GM13977 (cell line): ENCODE data around the gene ST7.
A peak's percentile ranks its signal among the peaks of the same experiment; 100 is the strongest.

Experiments
- DNase-seq: peaks from one replicate; pipeline ENCODE4 v3.0.0; 2012; ENCODE audit warnings: low spot score
- in situ Hi-C: fragments of 300-500 bp; cut with MboI; formaldehyde crosslinking; loops from one replicate; pipeline ENCODE4 v1.12.0; 2022; ENCODE audit warnings: low sequenced_read_pairs, low pct_unique_long_range_greater_than_20kb, mixed read lengths, inconsistent platforms; ENCODE audit not compliant: unreplicated experiment
- TF ChIP-seq, protein P1 (sequence below): IDR thresholded peaks from 2 replicates; pipeline ENCODE4 v1.5.1; 2012; ENCODE audit warnings: mild to moderate bottlenecking, control low read depth; ENCODE audit not compliant: insufficient read depth; ENCODE audit errors: extremely low read depth, missing control alignments

Gene ST7

DNA sequence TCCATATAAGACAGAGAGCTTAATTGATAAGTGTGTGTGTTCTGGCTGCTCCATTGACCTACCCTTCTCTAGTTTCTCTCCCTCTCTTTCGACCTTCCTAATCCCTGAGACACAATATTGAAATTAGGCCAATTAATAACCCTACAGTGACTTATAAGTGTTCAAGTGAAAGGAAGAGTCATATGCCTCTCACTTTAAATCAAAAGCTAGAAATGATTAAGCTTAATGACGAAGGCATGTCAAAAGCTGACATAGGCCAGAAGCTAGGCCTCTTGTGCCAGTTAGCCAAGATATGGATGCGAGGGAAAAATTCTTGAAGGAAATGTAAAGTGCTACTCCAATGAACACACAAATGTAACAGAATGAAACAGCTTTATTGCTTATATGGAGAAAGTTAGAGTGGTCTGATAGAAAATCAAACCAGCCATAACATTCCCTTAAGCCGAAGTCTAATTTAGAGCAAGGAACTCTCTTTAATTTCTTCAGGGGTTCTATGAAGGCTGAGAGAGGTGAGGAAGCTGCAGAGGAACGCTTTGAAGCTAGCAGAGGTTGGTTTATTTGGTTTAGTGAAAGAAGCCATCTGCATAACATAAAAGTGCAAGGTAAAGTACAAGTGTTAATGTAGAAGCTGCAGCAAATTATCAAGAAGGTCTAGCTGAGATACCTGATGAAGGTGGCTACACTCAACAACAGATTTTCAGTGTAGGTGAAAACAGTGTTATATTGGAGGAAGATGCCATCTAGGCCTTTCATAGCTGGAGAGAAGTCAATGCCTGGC is 53.8 kb downstream of the ST7 start:
- TF ChIP-seq, protein P1, sequence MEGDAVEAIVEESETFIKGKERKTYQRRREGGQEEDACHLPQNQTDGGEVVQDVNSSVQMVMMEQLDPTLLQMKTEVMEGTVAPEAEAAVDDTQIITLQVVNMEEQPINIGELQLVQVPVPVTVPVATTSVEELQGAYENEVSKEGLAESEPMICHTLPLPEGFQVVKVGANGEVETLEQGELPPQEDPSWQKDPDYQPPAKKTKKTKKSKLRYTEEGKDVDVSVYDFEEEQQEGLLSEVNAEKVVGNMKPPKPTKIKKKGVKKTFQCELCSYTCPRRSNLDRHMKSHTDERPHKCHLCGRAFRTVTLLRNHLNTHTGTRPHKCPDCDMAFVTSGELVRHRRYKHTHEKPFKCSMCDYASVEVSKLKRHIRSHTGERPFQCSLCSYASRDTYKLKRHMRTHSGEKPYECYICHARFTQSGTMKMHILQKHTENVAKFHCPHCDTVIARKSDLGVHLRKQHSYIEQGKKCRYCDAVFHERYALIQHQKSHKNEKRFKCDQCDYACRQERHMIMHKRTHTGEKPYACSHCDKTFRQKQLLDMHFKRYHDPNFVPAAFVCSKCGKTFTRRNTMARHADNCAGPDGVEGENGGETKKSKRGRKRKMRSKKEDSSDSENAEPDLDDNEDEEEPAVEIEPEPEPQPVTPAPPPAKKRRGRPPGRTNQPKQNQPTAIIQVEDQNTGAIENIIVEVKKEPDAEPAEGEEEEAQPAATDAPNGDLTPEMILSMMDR: no peak
- no peak for DNase-seq
- in situ Hi-C loops: no loop called here

GRCh38 chr7:117008118-117008885 is 55.0 kb downstream of the ST7 start:
- DNase-seq: no peak
- in situ Hi-C loops: no loop called here
- TF ChIP-seq, protein P1: no peak

DNA sequence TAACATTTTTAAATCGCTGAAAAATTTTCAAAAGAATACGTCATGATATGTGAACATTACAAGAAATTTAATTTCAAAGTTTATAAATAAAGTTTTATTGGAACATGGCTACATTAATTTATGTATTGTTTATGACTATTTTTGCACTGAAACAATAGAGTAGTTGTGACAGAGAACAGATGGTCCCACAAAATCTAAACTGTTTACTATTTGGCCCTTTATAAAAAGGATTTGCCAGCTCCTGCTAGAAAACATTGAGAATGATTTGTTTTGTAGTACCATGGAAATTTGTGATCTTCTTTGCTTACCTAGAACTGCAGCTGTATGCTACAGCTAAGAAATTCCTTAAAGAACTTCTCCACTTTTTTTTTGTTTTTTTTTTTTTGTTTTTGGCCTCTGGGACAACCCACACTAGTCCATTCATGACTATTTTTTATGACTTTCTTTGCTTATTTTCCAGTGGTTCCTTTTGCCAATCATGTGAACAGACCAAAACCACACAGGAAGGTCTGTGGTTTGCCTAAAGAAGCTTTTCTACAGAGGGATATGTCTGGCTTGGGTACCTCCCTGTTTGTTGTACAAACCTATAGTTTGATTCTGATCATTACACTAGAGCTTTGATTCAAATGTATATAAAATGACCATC is 55.7 kb downstream of the ST7 start:
- in situ Hi-C loops: no loop called here
- no peak for DNase-seq
- TF ChIP-seq, protein P1: no peak

DNA sequence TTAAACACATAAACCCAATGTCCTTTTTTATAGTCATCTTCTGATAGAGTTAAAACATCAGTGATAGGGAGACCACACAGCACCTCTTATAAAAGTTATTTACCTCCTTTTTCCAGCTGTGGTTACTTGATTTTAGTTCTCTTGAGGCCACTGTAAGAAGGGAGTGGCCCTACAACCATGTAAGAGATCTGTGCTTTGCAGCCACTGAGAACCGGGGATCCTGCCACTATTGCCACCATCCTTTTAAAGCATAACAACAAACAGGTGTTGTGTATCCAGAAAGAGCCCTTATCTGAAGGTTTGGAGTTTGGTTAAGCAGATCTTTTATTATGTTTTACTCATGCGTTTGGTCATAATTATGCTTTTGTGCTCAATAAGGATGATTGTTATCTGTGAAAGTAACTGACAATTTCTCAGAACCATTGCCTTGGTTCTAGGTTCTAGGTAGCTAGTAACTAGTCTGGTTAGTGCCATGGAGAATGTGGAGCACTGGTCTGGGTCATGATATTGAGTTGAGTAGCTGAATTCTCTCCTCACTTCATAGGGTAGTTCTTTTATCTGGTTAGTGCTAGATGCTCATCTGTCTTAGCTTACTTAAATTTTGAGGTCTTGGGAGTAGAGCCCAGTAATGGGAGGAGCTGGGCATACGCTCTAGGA is 56.5 kb downstream of the ST7 start:
- TF ChIP-seq, protein P1: no peak
- no peak for DNase-seq
- in situ Hi-C loops: no loop called here

GRCh38 chr7:117010375-117011133 is 57.3 kb downstream of the ST7 start:
- DNase-seq: peak; percentile 45
- in situ Hi-C loops: no loop called here
- TF ChIP-seq, protein P1: no peak
